CD4-positive, alpha-beta T cell (primary cell): Measurements from ENCODE around the gene PRIMA1. TPM values are rescaled to one million over a fixed set of nuclear protein-coding genes. Genes with fewer than 3 reads are reported as not detected.

Experiments used
- ATAC-seq: fragments of 200-7000 bp; cut with Tn5 transposase; one replicate; pipeline ENCODE4 v1.10.0; 2022; ENCODE audit warnings: mild to moderate bottlenecking; ENCODE audit not compliant: poor library complexity
- CTCF ChIA-PET: fragments of 350-600 bp; sonication (Branson Sonifier 250); formaldehyde crosslinking; loops from one replicate; lab custom pipeline; 2021; ENCODE audit warnings: antibody characterized with exemption, inconsistent platforms; lab: Charles Lee
- POLR2A ChIA-PET: fragments of 350-600 bp; sonication (Branson Sonifier 250); formaldehyde crosslinking; loops from one replicate; lab custom pipeline; 2021; ENCODE audit warnings: antibody characterized with exemption, inconsistent platforms; lab: Charles Lee
- DNase-seq, 14 experiments: peaks; one replicate each; pipeline ENCODE4 v3.0.0-alpha.2; 2013 to 2020; ENCODE audit warnings: mixed read lengths in 2 of 14
- H3K27ac ChIP-seq, 2 donors: one replicate each; pipeline versions ENCODE4 v1.5.1 to v1.7.0; 2013; ENCODE audit warnings: low read length in 2 of 2, low read depth in 1 of 2, mild to moderate bottlenecking in 1 of 2
- H3K27me3 ChIP-seq, 2 experiments: 1 replicate in 1 of 2; 2 replicates in 1 of 2; pipeline versions ENCODE4 v1.6.1 to v1.7.0; 2013; ENCODE audit warnings: low read length in 2 of 2, control low read depth in 1 of 2, mild to moderate bottlenecking in 1 of 2, moderate library complexity in 1 of 2; ENCODE audit not compliant: insufficient read depth in 2 of 2, control insufficient read depth in 1 of 2
- H3K36me3 ChIP-seq: one replicate; pipeline ENCODE4 v1.6.1; 2013; ENCODE audit warnings: low read length, control low read depth; ENCODE audit not compliant: insufficient read depth
- H3K4me1 ChIP-seq: one replicate; pipeline ENCODE4 v1.6.1; 2013; ENCODE audit warnings: low read length, control low read depth; ENCODE audit not compliant: insufficient read depth
- H3K4me3 ChIP-seq: one replicate; pipeline ENCODE4 v1.5.1; 2013; ENCODE audit warnings: mild to moderate bottlenecking, low read length, moderate library complexity
- H3K9me3 ChIP-seq, 2 experiments: 1 replicate in 1 of 2; 2 replicates in 1 of 2; pipeline versions ENCODE4 v1.6.1 to v1.7.0; 2013; ENCODE audit warnings: low read length in 2 of 2, mild to moderate bottlenecking in 2 of 2, control low read depth in 1 of 2, moderate library complexity in 1 of 2; ENCODE audit not compliant: control insufficient read depth in 1 of 2, insufficient read depth in 1 of 2
- H3K27ac Mint-ChIP-seq: one replicate; pipeline ENCODE4 v1.8.0; 2020; ENCODE audit warnings: mixed read lengths
- H3K27me3 Mint-ChIP-seq: one replicate; pipeline ENCODE4 v1.8.0; 2021; ENCODE audit warnings: mixed read lengths
- H3K36me3 Mint-ChIP-seq: one replicate; pipeline ENCODE4 v1.8.0; 2021; ENCODE audit warnings: low read depth, mixed read lengths
- H3K4me1 Mint-ChIP-seq: one replicate; pipeline ENCODE4 v1.8.0; 2021; ENCODE audit warnings: low read depth, mixed read lengths
- H3K4me3 Mint-ChIP-seq: one replicate; pipeline ENCODE4 v1.8.0; 2020; ENCODE audit warnings: mild to moderate bottlenecking, mixed read lengths
- H3K9me3 Mint-ChIP-seq: one replicate; pipeline ENCODE4 v1.8.0; 2020; ENCODE audit warnings: mixed read lengths
- intact Hi-C, 2 experiments: fragments of 100-400 bp; cut with DNase I in 1 of 2; cut with micrococcal nuclease in 1 of 2; formaldehyde crosslinking; loops; one replicate each; pipeline versions ENCODE4 v1.15.1 to v1.9.0; 2023 to 2025; cut with DNase I, micrococcal nuclease
- total RNA-seq, 174 experiments: library from RNA in 2 of 174; stranded (reverse) in 2 of 174; gene quantifications; one replicate each; pipeline ENCODE4 v1.2.3 and lab custom pipeline; 2021 to 2026
- TF ChIP-seq, protein P1 (sequence below): fragments of 200-600 bp; IDR thresholded peaks from one replicate; pipeline ENCODE4 v1.8.0; 2022; ENCODE audit warnings: antibody characterized with exemption, mild to moderate bottlenecking

PRIMA1 gene
- total RNA-seq, 2 experiments from 2014 or later = not detected

- intact Hi-C loops = no loop called here
- H3K27me3 Mint-ChIP-seq = peaks cover 16% of the 10 kb centered on the region
- DNase-seq = no peak
Observed at GRCh38 chr14:93744876-93745275, 43.4 kb downstream of the PRIMA1 start.

DNA sequence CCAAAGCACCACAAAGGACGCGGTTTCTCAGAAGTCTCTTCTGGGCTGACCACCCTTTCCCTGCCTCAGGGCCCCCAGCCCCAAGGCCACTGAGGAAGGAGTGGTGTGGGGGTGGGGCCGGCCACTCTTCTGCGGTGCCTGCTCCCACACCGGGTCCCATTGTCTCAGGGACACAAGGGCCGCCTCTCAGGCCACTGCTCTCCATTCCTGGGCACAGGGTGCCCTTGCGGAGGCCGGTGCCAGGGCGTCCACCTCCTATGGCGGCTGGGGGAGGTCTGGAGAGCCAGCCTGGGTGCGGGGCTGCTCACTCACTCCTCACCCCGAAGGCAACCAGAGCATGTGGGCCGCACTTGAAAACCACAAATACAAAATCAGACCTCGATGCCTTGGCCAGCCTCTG lies 44.1 kb downstream of the PRIMA1 start:
- POLR2A ChIA-PET = no interaction called here
- no peak overlapping the region for H3K4me3 ChIP-seq
- Mint-ChIP-seq H3K4me3 (no peak overlapping the region), H3K27ac (no peak overlapping the region), H3K9me3 (no peaks in the 10 kb centered on the region), H3K4me1 (no peaks in the 10 kb centered on the region), H3K27me3 (peaks cover 16% of the 10 kb centered on the region), H3K36me3 (no peaks in the 10 kb centered on the region)
- H3K4me1 ChIP-seq = no peaks in the 10 kb centered on the region
- TF ChIP-seq, protein P1, sequence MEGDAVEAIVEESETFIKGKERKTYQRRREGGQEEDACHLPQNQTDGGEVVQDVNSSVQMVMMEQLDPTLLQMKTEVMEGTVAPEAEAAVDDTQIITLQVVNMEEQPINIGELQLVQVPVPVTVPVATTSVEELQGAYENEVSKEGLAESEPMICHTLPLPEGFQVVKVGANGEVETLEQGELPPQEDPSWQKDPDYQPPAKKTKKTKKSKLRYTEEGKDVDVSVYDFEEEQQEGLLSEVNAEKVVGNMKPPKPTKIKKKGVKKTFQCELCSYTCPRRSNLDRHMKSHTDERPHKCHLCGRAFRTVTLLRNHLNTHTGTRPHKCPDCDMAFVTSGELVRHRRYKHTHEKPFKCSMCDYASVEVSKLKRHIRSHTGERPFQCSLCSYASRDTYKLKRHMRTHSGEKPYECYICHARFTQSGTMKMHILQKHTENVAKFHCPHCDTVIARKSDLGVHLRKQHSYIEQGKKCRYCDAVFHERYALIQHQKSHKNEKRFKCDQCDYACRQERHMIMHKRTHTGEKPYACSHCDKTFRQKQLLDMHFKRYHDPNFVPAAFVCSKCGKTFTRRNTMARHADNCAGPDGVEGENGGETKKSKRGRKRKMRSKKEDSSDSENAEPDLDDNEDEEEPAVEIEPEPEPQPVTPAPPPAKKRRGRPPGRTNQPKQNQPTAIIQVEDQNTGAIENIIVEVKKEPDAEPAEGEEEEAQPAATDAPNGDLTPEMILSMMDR = no peak
- ATAC-seq (no peak), DNase-seq (no peak)
- H3K27me3 ChIP-seq = no peaks in the 10 kb centered on the region
- H3K36me3 ChIP-seq = no peaks in the 10 kb centered on the region
- peaks cover 0 to 8% of the 10 kb centered on the region in 2 experiments for H3K9me3 ChIP-seq
- H3K27ac ChIP-seq = no peak overlapping the region
- CTCF ChIA-PET = no interaction called here
- intact Hi-C loops = no loop called here

More at GRCh38 chr14:93744876-93745275, 43.4 kb downstream of the PRIMA1 start:
- Histone ChIP-seq H3K27ac (no peak overlapping the region), H3K27me3 (no peaks in the 10 kb centered on the region), H3K9me3 (peaks cover 0 to 8% of the 10 kb centered on the region in 2 experiments), H3K36me3 (no peaks in the 10 kb centered on the region), H3K4me3 (no peak overlapping the region), H3K4me1 (no peaks in the 10 kb centered on the region)
- Mint-ChIP-seq H3K9me3 (no peaks in the 10 kb centered on the region), H3K4me3 (no peak overlapping the region), H3K27ac (no peak overlapping the region), H3K36me3 (no peaks in the 10 kb centered on the region), H3K4me1 (no peaks in the 10 kb centered on the region)
- ChIA-PET CTCF (no interaction called here), POLR2A (no interaction called here)
- no peak for ATAC-seq
- TF ChIP-seq, protein P1 = no peak

DNA sequence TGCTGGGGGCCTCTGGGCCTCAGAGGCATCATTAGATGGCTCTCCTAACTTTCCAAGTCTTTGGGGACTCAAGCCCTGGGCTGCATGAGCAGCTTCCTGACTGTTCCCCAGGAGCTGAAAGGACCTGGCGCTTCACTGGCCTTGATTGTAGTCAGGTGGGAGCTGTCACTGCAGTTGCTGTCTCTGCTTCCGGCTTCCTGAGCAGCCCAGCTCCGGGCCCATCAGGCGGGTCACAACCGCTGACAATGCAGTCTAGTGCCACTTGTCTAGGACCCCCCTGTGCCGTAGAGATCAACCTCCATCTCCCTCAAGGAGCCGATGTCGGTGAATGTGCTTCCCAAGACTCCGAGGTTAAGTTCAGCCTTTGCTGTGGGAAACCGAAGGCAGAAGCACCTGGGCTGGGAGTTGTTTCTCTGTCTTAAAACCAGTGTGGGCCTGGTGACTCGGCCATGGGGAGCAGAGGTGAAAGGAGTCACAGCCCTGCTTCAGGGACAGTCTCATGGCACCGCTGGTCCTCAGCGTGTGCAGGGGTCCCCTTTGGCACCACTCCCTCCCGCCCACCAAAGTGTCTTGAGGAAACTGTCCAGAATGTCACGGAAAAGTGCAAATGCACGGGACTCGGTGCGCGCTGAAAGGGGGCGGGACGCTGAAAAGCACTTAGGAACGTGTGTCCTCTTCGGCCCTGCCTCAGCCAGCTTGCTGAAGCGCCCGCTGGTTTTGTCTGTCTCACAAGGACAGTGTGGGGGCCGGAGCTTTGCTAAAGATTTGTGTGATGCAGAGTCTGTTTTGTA lies 44.8 kb downstream of the PRIMA1 start:
- DNase-seq (no peak), ATAC-seq (no peak)
- Histone ChIP-seq H3K4me3 (no peak overlapping the region), H3K27ac (no peak overlapping the region), H3K9me3 (peaks cover 0 to 7% of the 10 kb centered on the region in 2 experiments), H3K4me1 (no peaks in the 10 kb centered on the region), H3K27me3 (no peaks in the 10 kb centered on the region), H3K36me3 (no peaks in the 10 kb centered on the region)
- TF ChIP-seq, protein P1 = no peak
- Mint-ChIP-seq H3K9me3 (no peaks in the 10 kb centered on the region), H3K4me3 (no peak overlapping the region), H3K27ac (no peak overlapping the region), H3K27me3 (peaks cover 19% of the 10 kb centered on the region), H3K4me1 (no peaks in the 10 kb centered on the region), H3K36me3 (no peaks in the 10 kb centered on the region)
- ChIA-PET POLR2A (no interaction called here), CTCF (no interaction called here)
- intact Hi-C loops = no loop called here
